Measurements from ENCODE around the gene BCAP29. TPM values are rescaled to one million over a fixed set of nuclear protein-coding genes. Genes with fewer than 3 reads are reported as not detected.

The BCAP29 gene
- total RNA-seq, 6 experiments from 2014 or later: 70.7 to 92.2 (median 89.0) TPM

DNA sequence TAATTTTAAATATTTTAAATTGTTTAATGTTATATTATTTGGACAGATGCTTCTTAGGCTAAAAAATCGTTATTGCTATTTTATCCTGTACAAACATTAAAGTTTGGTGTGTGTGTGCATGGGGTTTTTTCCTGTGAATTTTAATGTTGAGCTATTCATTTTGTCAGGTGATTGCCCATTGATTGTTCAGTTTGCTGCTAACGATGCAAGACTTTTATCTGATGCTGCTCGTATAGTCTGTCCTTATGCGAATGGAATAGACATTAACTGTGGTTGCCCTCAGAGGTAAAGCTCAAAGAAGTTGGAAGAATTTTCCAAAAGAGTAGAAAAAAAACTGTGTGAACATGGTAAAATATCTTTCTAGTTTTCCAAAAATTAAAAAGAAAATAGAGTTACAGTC is 6.5 kb upstream of the BCAP29 start:
- no peak overlapping the region for H3K4me3 Mint-ChIP-seq
- H3K4me1 Mint-ChIP-seq (ENCODE audit: low read depth): peaks cover 4% of the 10 kb centered on the region; the same call in 1 of the 2 replicates
- no peak for DNase-seq
- TF ChIP-seq, protein P1, sequence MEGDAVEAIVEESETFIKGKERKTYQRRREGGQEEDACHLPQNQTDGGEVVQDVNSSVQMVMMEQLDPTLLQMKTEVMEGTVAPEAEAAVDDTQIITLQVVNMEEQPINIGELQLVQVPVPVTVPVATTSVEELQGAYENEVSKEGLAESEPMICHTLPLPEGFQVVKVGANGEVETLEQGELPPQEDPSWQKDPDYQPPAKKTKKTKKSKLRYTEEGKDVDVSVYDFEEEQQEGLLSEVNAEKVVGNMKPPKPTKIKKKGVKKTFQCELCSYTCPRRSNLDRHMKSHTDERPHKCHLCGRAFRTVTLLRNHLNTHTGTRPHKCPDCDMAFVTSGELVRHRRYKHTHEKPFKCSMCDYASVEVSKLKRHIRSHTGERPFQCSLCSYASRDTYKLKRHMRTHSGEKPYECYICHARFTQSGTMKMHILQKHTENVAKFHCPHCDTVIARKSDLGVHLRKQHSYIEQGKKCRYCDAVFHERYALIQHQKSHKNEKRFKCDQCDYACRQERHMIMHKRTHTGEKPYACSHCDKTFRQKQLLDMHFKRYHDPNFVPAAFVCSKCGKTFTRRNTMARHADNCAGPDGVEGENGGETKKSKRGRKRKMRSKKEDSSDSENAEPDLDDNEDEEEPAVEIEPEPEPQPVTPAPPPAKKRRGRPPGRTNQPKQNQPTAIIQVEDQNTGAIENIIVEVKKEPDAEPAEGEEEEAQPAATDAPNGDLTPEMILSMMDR (IDR thresholded peaks at IDR 0.05): no peak
- no peaks in the 10 kb centered on the region for H3K27me3 Mint-ChIP-seq (ENCODE audit: insufficient read depth)
- H3K36me3 Mint-ChIP-seq (ENCODE audit: low read depth): peaks cover 20% of the 10 kb centered on the region
- no peaks in the 10 kb centered on the region for H3K9me3 Mint-ChIP-seq
- no peak overlapping the region for H3K27ac Mint-ChIP-seq

GRCh38 chr7:107579554-107579884 is 527 bp upstream of the BCAP29 start:
- Mint-ChIP-seq H3K36me3 (ENCODE audit: low read depth) (peaks cover 8% of the 10 kb centered on the region; the same call in 1 of the 2 replicates), H3K4me1 (ENCODE audit: low read depth) (peaks cover 30% of the 10 kb centered on the region), H3K4me3 (peak overlapping the region; percentile 90), H3K27ac (peak overlapping the region; percentile 95), H3K27me3 (ENCODE audit: insufficient read depth) (peaks cover 2% of the 10 kb centered on the region; the same call in 1 of the 2 replicates), H3K9me3 (no peaks in the 10 kb centered on the region)
- TF ChIP-seq, protein P1 (IDR thresholded peaks at IDR 0.05): no peak
- DNase-seq: no peak

DNA sequence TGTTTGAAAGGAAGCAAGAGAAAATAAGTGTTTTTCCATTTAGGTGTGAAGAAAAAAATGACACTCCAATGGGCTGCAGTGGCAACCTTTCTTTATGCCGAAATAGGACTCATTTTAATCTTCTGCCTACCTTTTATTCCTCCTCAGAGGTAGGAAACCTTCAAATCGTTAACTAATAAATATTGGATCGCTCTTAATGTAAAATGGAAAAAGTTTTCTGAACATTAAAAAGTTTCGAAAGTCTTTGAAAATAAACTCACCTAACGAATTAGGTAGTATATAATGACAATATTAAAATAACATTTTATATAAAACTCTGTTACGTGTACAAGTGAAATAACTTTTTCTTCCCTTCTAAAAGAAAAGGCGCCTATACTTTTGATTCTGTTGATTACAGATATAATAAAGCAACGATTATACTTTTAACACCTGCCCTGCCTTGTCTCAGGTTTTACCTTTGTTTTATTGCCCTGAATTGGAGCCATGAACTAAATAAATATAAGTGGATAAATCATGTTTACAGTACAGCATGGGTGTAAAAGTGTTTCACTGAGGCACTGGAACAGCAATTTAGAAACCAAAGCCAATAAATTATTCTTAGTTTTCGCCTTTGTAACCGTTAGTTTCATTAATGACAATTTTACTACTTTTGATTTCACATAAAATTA is 804 bp downstream of the BCAP29 start:
- Mint-ChIP-seq H3K27me3 (ENCODE audit: insufficient read depth) (peaks cover 2% of the 10 kb centered on the region; the same call in 1 of the 2 replicates), H3K27ac (peak overlapping the region; percentile 81), H3K4me3 (peak overlapping the region; percentile 90), H3K9me3 (no peaks in the 10 kb centered on the region), H3K36me3 (ENCODE audit: low read depth) (peaks cover 20% of the 10 kb centered on the region), H3K4me1 (ENCODE audit: low read depth) (peaks cover 30% of the 10 kb centered on the region)
- TF ChIP-seq, protein P1 (IDR thresholded peaks at IDR 0.05): no peak
- no peak for DNase-seq

DNA sequence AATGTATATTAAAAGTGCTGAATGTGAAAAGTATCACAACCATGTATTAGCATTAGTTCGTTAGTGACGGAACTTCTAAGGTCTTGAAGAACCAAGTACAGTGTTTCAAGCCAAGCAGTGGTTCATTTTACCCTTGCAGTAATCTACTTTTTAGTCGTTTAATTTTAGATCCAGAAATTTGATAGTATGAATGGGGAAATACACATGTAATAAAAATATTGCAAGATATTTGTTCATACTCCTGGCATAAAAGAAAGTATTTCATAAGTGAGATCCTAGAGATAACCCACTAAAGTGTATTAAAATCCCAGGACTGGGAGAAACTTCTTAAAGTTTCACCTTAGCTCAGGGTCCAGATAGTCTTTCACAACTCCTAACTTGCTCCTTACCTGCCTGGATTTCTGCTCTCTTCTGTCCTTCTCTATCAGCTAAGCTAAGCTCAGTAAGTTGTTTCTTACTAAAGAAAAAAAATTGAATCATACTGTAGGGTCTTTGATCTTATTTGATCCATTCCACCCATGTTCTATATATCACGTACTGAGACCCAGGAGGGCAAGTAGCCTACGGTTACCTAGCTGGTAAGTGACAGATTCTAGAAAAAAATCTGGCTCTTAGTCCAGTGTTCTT is 1.5 kb downstream of the BCAP29 start:
- peak overlapping the region; percentile 43 for H3K27ac Mint-ChIP-seq
- TF ChIP-seq, protein P1 (IDR thresholded peaks at IDR 0.05): no peak
- no peaks in the 10 kb centered on the region for H3K9me3 Mint-ChIP-seq
- H3K27me3 Mint-ChIP-seq (ENCODE audit: insufficient read depth): peaks cover 2% of the 10 kb centered on the region; the same call in 1 of the 2 replicates
- peak overlapping the region; percentile 90 for H3K4me3 Mint-ChIP-seq
- DNase-seq: no peak
- peaks cover 30% of the 10 kb centered on the region for H3K4me1 Mint-ChIP-seq (ENCODE audit: low read depth)
- H3K36me3 Mint-ChIP-seq (ENCODE audit: low read depth): peaks cover 20% of the 10 kb centered on the region

DNA sequence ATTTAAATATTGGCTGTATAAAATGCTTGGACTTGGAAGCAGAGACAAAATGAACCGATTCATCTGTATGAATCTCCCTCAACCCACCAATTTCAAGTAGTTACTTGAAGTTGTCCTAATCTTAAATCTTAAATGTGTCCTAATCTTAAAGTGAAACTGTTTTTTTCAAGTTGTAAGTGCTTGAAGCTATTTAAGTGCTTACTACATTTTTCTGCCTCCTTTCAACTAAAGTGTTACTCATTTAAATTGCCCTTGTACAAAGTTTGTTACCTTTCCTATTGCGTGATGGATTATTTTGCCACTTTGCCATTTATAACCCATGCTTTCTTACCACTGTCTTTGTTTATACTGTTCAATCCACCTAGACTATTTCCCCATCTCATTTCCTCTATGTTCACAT is 2.8 kb downstream of the BCAP29 start:
- H3K36me3 Mint-ChIP-seq (ENCODE audit: low read depth): peaks cover 20% of the 10 kb centered on the region
- peak overlapping the region; percentile 10; the same call in 1 of the 2 replicates for H3K27ac Mint-ChIP-seq

More for the DNA sequence above, 2.8 kb downstream of the BCAP29 start:
- peak overlapping the region; percentile 13; the same call in 1 of the 2 replicates for H3K4me3 Mint-ChIP-seq
- peaks cover 30% of the 10 kb centered on the region for H3K4me1 Mint-ChIP-seq (ENCODE audit: low read depth)
- TF ChIP-seq, protein P1 (IDR thresholded peaks at IDR 0.05): no peak
- peaks cover 2% of the 10 kb centered on the region; the same call in 1 of the 2 replicates for H3K27me3 Mint-ChIP-seq (ENCODE audit: insufficient read depth)
- H3K9me3 Mint-ChIP-seq: no peaks in the 10 kb centered on the region
- DNase-seq: no peak
